Endothelial cell of umbilical vein (primary cell): ENCODE results near the gene MAFF.

Source experiments
- CTCF ChIP-seq, 2 donors: IDR thresholded peaks; 1 replicate in 1 of 2; 2 replicates in 1 of 2; pipeline ENCODE4 v1.5.1; 2011; ENCODE audit warnings: low read length in 2 of 2, mild to moderate bottlenecking in 2 of 2, moderate library complexity in 2 of 2, control low read depth in 1 of 2, inconsistent platforms in 1 of 2, low read depth in 1 of 2; ENCODE audit not compliant: insufficient read depth in 1 of 2; ENCODE audit errors: extremely low read depth in 1 of 2
- EZH2 ChIP-seq: IDR thresholded peaks from 2 replicates; pipeline ENCODE4 v1.6.1; 2012; ENCODE audit warnings: borderline replicate concordance, low read depth, mild to moderate bottlenecking, moderate library complexity, low read length, inconsistent platforms; ENCODE audit not compliant: severe bottlenecking
- MAX ChIP-seq: IDR thresholded peaks from 2 replicates; pipeline ENCODE4 v1.6.1; 2011; ENCODE audit not compliant: insufficient read depth, insufficient read length
- POLR2A ChIP-seq: IDR thresholded peaks from 2 replicates; pipeline ENCODE4 v1.6.1; 2012; ENCODE audit warnings: low read depth, mild to moderate bottlenecking, control low read depth, low read length

GRCh38 chr22:38226853-38227649 is 25.3 kb downstream of the MAFF start:
- TF ChIP-seq CTCF (IDR thresholded peaks at IDR 0.05; ENCODE audit: extremely low read depth in 1 of 2, insufficient read depth in 1 of 2, low read depth in 1 of 2, low read length in 2 of 2) (no peak), MAX (no peak), EZH2 (no peak), POLR2A (no peak)
